ENCODE measurements around the gene RPS19BP1.

The RPS19BP1 gene

GRCh38 chr22:39532215-39533073 is at the start of gene RPS19BP1:
RPS19BP1 (minus strand) TSS chr22:39532748; CDS start chr22:39532738, 10 bp downstream.
- peak; percentile 99 for DNase-seq (ENCODE audit: low read depth)

GRCh38 chr22:39581303-39581702 is 48.8 kb upstream of the RPS19BP1 start:
- DNase-seq (ENCODE audit: low read depth) = no peak

- no peak for DNase-seq (ENCODE audit: low read depth)
Observed at GRCh38 chr22:39580795-39581194, 48.2 kb upstream of the RPS19BP1 start.

GRCh38 chr22:39580006-39580441 is 47.5 kb upstream of the RPS19BP1 start:
- no peak for DNase-seq (ENCODE audit: low read depth)

GRCh38 chr22:39577900-39578299 is 45.4 kb upstream of the RPS19BP1 start:
- DNase-seq (ENCODE audit: low read depth) = no peak

- no peak for DNase-seq (ENCODE audit: low read depth)
Observed at GRCh38 chr22:39577366-39577765, 44.8 kb upstream of the RPS19BP1 start.

GRCh38 chr22:39576027-39576426 is 43.5 kb upstream of the RPS19BP1 start:
- no peak for DNase-seq (ENCODE audit: low read depth)

GRCh38 chr22:39575552-39575825 is 42.9 kb upstream of the RPS19BP1 start:
- no peak for DNase-seq (ENCODE audit: low read depth)

- no peak for DNase-seq (ENCODE audit: low read depth)
Observed at GRCh38 chr22:39574779-39575551, 42.4 kb upstream of the RPS19BP1 start.

- no peak for DNase-seq (ENCODE audit: low read depth)
Observed at GRCh38 chr22:39571538-39571937, 39.0 kb upstream of the RPS19BP1 start.

- DNase-seq (ENCODE audit: low read depth) = no peak
Observed at GRCh38 chr22:39570665-39571064, 38.1 kb upstream of the RPS19BP1 start, which contains the start of gene CACNA1I. CACNA1I (plus strand) TSS chr22:39570753; CDS start chr22:39570753, 0 bp downstream.

GRCh38 chr22:39570226-39570625 is 37.7 kb upstream of the RPS19BP1 start:
- no peak for DNase-seq (ENCODE audit: low read depth)

- no peak for DNase-seq (ENCODE audit: low read depth)
Observed at GRCh38 chr22:39569066-39569465, 36.5 kb upstream of the RPS19BP1 start.

GRCh38 chr22:39568278-39568981 is 35.9 kb upstream of the RPS19BP1 start:
- DNase-seq (ENCODE audit: low read depth) = no peak

GRCh38 chr22:39567135-39567946 is 34.8 kb upstream of the RPS19BP1 start:
- no peak for DNase-seq (ENCODE audit: low read depth)

- DNase-seq (ENCODE audit: low read depth) = no peak
Observed at GRCh38 chr22:39565414-39565944, 32.9 kb upstream of the RPS19BP1 start.

- no peak for DNase-seq (ENCODE audit: low read depth)
Observed at GRCh38 chr22:39563571-39564428, 31.3 kb upstream of the RPS19BP1 start.

GRCh38 chr22:39562839-39563489 is 30.4 kb upstream of the RPS19BP1 start:
- no peak for DNase-seq (ENCODE audit: low read depth)

- DNase-seq (ENCODE audit: low read depth) = no peak
Observed at GRCh38 chr22:39560127-39560526, 27.6 kb upstream of the RPS19BP1 start.
